IPS-18c (cell line): ENCODE data around the gene HSD11B1L.

Experiments used
- H3K4me3 ChIP-seq: 2 replicates; pipeline ENCODE4 v1.7.0; 2013; ENCODE audit warnings: low read depth, mild to moderate bottlenecking, low read length, moderate library complexity; ENCODE audit not compliant: insufficient read depth
- H3K9me3 ChIP-seq: one replicate; pipeline ENCODE4 v1.6.1; 2013; ENCODE audit warnings: mild to moderate bottlenecking, low read length, moderate library complexity; ENCODE audit not compliant: control insufficient read depth, insufficient read depth

Gene HSD11B1L, protein sequence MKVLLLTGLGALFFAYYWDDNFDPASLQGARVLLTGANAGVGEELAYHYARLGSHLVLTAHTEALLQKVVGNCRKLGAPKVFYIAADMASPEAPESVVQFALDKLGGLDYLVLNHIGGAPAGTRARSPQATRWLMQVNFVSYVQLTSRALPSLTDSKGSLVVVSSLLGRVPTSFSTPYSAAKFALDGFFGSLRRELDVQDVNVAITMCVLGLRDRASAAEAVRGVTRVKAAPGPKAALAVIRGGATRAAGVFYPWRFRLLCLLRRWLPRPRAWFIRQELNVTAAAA

DNA sequence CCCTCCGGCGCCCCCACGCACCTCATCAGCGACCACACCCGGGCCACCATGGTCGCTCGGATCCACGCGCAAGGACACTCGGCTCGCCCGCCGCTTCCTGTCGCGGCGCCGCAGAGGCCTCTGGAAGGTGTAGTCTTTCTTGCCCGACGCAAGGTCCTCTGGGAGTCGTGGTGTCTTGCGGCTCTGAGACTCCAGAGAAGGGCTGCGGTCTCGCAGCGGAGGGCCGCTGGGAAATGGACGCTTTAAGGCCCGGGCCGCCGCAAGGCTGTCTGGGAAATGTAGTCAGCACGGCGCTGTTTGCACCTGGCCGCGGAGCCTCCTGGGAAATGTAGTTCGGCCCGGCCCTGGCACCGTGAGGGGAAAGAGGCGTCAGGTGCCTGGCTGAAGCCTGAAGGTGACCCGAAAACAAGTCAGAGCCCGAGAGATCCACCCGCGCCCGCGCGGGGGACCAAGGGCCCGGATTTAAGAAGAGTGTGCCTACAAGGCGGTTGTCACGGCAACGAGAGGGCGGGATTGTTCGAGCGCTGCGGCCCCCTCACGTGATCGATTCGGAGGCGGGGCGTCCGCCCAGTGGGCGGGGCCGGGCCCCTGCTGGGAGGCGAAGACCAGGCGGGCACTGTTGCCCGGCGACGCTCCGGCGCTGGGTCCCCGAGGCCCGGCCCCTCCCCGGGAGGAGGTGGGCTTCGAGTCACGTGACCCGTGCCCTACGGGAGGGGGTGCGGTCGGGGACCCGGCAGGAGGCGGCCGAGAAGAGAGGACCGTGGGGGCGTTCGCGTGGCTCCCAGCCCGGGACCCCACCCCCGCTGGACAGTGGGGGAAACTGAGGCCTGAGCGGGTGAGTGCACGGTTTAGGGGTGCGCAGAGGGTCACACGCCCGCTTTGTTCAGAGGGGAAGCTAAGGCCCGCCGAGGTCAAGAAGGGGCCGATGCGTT, at the start of gene HSD11B1L, which contains the start of gene MICOS13:
Gene HSD11B1L (plus strand): TSS at position 591 of the 932 bp plus-strand sequence. CDS start 3,806 bp downstream, outside the sequence.
Gene MICOS13 (minus strand): TSS at position 80 of the 932 bp plus-strand sequence. CDS start 30 bp downstream, at position 50.
- Histone ChIP-seq H3K4me3 (peak within 1 kb of the TSS; percentile 60), H3K9me3 (no peaks in the 10 kb centered on the region)

DNA sequence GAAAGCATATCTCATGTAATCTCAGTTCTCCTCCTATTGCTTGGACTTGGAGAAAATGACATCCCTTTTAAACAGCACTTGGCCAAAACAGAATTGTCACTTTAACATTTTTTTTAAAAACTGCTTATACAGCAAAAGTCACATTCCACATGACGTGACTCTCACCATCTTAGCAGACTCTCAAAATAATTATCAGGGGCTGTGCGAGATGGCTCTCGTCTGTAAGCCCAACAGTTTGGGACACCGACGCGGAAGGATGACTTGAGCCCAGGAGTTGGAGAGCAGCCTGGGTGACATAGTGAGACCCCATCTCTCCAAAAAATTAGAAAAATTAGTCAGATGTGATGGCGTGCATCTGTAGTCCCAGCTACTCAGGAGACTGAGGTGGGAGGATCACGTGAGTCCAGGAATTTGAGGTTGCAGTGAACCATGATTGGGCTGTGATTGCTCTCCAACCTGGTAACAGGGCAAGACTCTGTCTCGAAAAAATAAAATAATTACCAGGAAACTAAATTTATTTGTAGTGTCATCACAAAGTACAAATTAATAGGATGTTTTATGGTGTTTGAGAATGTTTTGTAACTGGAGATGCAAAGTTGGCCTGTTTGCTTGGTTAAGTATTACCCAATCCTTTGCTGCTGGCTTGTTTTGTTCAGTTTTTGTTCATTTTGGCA, 49.1 kb upstream of the HSD11B1L start:
- no peaks in the 10 kb centered on the region for H3K9me3 ChIP-seq
- H3K4me3 ChIP-seq: no peak overlapping the region

DNA sequence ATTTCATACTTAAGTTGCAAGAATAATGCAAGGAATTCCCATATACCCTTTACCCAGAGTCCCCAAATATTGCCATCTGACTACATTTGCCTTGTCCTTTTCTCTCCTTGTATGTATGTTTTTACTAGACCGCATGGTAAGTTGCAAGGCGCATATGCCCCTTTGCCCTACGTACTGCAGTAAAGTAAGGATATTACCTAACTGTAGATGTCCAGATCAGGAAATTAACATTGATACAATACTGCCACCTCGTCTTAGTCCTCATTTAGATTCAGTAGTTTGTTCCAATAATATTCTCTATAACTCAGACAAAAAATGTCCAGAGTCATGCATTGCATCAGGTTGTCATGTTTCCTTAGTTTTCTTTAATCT, 48.6 kb upstream of the HSD11B1L start:
- Histone ChIP-seq H3K9me3 (no peaks in the 10 kb centered on the region), H3K4me3 (no peak overlapping the region)

DNA sequence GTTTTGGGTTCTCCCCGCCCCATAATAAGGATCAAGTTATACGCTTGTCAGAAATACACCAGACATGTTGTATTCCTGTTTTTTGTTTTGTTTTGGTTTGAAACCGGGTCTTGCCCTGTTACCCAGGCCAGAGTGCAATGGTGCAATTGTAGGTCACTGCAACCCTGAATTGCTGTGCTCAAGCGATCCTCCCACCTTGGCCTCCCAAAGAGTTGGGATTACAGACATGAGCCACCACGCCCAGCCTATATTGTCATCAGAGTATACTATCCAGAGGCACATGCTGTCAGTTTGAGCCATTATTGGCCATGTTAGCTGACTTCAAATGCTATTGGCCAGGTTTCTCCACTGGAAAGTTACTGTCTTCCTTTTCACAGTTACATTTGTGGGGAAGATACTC, 48.2 kb upstream of the HSD11B1L start:
- Histone ChIP-seq H3K4me3 (no peak overlapping the region), H3K9me3 (no peaks in the 10 kb centered on the region)

DNA sequence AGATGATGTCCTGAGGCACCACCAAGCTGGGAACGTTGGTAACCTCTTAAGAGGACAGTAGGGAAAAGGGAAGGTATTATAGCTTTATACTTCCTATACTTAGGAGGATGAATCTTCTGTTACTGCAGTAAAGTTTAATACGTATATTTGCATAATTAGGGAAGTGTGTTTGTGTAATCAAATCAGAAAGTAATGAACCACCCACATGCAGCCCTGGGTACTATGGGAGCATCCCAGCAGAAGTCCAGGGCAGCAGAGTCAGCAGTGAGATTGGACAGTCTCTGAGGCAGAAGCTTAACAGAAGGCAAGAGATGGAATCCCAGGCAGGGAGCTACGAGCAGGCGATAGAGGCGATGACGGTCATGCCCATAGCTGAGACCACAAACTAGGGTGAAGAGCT, 45.4 kb upstream of the HSD11B1L start:
- Histone ChIP-seq H3K4me3 (no peak overlapping the region), H3K9me3 (no peaks in the 10 kb centered on the region)

DNA sequence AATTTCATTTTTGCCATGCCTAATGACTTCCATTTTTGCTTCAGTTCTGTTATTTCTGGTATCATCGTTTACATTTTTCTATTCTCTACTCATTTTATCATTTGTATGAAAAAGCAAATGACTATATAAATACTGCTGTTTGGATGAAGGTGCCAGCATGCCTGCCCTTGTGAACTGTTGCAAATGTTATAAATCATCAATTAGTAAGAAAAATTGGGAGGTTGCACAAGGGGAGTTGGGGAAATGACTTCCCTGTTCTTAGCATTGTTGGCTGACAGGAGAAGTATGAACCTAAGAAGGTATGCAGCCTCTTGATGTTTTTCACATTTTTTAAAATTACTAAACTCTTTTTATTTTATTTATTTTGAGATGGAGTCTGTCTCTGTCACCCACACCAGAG, 42.9 kb upstream of the HSD11B1L start:
- H3K4me3 ChIP-seq: no peak overlapping the region
- H3K9me3 ChIP-seq: no peaks in the 10 kb centered on the region

DNA sequence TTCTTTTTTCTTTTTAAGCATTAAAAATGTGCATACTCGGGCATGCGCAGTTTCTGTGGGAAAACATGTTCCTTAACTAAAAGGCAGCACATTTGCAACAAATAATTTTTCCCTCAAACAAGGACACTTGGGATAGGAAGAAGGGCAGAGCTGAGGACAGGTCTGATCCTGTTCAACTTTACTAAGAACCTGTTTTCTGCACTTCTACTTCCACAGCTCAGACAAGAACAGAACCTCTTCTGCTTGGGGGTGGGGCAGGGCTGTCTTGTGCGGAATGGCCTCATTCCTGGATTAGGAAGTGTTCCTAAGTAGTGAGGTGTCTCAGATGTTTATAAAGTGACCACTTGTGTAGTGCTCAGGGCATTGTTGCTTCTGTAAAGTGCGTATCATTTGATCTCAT, 39.7 kb upstream of the HSD11B1L start:
- no peak overlapping the region for H3K4me3 ChIP-seq

DNA sequence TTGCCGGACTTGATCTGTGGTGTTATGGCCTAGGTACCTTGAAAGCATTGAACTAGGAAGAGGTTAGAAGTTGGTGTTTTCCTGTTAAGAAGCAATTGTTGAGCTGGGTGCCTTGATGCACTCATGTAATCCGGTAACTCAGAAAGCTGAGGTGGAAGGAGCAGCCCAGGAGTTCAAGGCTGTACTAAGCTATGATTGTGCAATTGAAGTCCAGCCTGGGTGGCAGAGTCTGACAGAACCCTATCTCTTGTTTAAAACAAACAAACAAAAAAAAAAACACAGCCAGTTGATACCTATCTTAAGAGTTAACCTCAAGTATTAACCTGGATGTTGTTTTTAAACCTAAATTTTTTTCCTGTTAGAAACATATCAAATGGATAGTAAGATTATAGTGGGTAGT, 38.6 kb upstream of the HSD11B1L start:
- Histone ChIP-seq H3K4me3 (no peak overlapping the region), H3K9me3 (no peaks in the 10 kb centered on the region)

More for the DNA sequence above, 39.7 kb upstream of the HSD11B1L start:
- no peaks in the 10 kb centered on the region for H3K9me3 ChIP-seq

DNA sequence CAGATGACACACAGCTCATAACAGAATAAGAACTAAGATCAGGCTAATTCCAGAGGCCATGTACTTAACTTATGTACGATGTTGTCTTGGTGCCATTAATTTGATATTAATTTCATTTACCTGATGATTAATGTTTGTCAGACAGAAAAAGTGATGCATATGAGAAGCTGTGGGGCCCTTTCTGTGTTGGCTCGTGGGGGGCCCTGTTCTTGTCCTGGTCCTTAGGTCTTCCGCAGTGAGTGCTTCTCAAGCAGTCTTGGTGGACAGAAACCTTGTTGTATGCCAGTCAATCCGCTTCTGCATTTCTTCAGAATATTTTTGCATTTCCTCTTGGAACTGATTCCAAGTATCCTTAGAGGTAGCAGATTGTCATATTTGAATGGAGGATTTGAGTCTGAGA, 37.8 kb upstream of the HSD11B1L start:
- Histone ChIP-seq H3K4me3 (no peak overlapping the region), H3K9me3 (no peaks in the 10 kb centered on the region)

DNA sequence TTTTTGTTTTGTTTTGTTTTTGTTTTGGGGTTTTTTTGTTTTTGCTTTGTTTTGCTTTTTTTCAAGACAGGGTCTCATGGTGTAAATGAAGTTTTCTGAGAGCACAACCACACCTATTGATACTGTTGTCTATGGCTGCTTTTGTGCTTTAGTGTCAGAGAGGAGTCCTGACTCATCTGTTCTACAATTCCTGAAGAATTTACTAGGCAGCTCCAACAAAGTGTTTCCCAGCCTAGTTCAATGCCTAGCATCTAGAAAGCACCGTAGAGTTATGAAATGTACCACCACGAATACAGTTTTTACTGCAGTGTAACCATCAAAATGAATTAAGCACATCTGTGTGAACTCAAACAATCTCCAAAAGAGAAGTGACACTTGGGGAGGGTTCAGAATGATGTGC, 36.8 kb upstream of the HSD11B1L start:
- H3K4me3 ChIP-seq: no peak overlapping the region
- H3K9me3 ChIP-seq: no peaks in the 10 kb centered on the region

DNA sequence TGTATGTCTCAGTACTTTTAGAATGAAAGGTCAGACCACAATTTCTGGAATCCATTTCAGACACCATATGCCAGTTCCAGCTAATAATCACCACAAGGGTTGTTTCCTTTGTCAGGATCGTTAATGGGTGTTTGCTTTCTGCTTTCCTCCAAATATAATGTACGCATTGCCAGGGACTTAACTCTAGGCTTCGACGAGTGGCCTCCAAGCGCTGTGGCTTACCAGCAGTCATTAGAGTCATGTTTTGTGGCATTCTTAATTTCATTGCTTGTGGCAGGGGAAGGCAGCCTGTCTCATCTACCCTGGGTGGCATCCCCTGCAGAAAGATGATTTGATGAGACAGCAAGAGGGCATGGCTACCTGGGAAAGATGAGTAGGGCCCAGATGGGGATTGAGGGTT, 35.4 kb upstream of the HSD11B1L start:
- Histone ChIP-seq H3K9me3 (no peaks in the 10 kb centered on the region), H3K4me3 (no peak overlapping the region)

DNA sequence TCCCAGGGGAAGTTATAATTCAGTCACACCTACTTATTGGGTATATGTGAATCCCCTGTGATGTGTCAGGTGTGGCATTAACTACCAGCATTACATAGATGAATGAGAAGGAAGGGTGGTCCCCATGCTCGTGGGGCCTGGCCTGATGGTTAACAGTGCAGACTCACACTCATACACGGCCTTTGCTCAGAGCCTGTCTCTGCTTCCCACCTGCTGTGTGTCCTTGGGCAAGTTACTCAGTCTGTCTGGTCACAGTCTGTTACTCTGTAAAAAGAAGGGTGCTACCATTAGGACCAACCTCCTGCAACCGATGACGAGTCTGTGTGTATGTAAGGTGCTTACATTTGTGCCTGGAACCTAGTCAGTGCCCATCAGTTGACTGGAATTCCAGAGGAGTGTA, 34.1 kb upstream of the HSD11B1L start:
- no peak overlapping the region for H3K4me3 ChIP-seq
- no peaks in the 10 kb centered on the region for H3K9me3 ChIP-seq

DNA sequence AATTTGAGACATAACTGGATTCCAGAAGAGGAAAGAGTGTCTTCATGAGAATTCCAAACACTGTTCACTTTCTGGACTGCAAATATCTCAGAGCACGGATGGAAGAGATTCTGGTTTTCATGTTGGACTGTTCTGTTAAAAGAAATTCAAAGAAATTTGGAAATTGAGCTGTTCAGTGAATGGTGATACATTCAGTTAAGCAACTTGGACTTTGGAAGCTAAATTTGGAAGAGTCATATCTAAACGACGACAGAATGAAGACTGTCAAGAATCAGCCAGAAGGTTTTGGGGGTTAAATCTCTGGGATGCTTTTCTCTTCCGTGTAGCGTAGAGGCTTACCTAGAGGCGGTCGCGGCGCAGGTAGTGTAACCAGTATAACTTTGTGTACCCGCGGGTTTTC, 32.4 kb upstream of the HSD11B1L start:
- no peak overlapping the region for H3K4me3 ChIP-seq
- H3K9me3 ChIP-seq: no peaks in the 10 kb centered on the region

DNA sequence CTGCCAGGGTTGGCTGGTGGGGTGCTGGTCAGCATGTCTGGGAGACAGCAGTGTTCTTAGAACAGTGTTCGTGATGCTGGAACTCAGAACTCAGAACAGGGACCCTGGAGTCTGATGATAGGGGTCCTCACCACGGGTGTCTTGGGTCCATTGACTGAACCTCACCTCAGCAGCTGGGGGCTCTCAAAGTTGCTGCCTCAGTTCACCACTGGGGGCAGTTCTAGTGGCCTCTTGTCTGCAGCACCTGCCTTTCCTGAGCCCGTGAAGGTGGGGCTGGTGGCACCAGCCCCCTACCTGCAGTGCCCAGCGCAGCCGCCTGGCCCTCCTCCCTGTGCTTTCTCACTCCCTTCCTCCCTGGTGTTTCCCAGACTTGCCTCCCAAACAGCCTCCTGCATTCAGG, 29.5 kb upstream of the HSD11B1L start:
- Histone ChIP-seq H3K4me3 (no peak overlapping the region), H3K9me3 (no peaks in the 10 kb centered on the region)

DNA sequence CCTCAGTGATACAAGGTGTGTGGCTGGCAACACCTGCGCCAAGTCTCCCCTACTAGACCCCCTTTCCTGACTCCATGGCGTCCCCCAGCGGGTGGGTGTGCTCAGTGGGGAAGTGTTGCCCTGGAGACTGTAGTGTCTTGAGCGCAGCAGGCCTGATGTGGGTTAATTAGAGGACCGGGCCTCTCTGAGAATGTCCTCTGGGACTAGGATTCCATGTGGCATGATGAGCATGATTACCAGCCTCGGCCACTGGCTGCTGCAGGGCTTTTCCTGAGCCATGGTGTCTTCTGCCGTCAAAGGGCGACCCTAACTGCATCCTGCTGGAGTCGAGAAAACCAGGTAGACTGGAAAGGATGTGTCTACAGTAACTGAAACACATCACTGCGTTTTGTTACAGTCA, 28.6 kb upstream of the HSD11B1L start:
- H3K4me3 ChIP-seq: no peak overlapping the region
- H3K9me3 ChIP-seq: no peaks in the 10 kb centered on the region

DNA sequence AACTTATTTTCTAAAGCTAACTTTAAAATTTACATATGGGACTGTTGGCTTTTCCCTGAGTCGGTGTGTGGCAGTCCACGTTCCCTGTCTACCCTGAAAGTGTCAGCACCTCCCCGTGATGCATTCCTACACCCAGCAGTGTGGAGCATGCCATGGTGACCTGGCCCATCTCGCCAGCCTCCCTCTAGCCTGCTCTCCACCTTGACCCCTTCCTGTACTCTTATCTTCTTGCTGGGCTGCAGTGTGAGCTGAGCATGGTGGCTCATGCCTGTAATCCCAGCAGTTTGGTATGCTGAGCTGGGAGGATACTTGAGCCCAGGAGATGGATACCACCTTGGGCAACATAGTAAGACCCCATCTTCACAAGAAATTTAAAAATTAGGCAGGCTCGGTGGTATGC, 25.9 kb upstream of the HSD11B1L start:
- no peaks in the 10 kb centered on the region for H3K9me3 ChIP-seq
- no peak overlapping the region for H3K4me3 ChIP-seq

DNA sequence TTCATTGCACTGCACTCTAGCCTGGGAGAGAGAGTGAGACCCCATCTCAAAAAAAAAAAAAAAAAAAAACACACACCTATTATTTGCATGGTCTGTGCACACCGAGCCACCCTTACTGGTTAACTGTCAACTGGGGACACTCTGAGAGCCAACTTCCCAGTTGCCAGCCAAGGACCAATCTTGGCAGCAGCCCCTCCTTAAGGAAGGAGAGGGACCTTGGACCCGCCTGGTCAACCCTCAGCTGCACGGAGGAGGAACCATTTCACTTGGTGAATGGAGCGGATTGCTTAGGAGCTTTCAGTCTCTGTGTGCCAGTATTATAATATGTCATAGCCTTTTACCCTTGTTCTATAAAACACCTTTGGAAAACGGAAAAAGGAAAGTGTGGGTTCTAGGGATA, 25.4 kb upstream of the HSD11B1L start:
- no peak overlapping the region for H3K4me3 ChIP-seq
- no peaks in the 10 kb centered on the region for H3K9me3 ChIP-seq

DNA sequence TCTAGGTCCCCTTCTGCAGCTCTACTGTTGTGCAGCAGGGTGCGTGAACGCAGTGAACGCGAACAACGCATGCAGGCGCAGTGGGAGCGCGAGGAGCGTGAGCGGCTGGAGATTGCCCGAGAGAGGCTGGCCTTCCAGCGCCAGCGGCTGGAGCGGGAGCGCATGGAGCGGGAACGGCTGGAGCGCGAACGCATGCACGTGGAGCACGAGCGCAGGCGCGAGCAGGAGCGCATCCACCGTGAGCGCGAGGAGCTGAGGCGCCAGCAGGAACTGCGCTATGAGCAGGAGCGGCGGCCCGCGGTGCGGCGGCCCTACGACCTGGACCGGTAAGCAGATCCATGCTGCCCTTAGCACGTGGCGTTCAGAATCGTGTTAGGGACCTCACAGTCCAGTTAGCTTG, 19.3 kb upstream of the HSD11B1L start:
- no peaks in the 10 kb centered on the region for H3K9me3 ChIP-seq
- no peak overlapping the region for H3K4me3 ChIP-seq
